Measurements from ENCODE around the gene MUC5AC.

MUC5AC gene

DNA sequence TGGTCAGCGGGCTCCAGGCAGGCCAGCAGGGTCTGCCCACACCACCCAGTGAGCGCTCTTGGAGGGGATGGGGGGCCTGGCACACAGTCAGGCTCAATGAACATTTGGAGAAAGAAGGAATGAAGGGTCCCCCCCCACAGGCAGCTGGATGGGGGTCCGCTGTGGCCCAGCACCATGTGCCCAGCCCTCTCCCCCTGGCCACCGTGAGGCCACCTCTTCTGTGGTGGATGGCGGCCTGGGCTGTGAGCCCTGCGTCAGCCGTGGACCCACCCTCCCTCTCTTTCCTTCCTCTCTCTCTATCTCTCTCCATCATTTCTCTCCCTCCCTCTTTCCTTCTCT is 35.1 kb upstream of the MUC5AC start:
- no peak for DNase-seq

DNA sequence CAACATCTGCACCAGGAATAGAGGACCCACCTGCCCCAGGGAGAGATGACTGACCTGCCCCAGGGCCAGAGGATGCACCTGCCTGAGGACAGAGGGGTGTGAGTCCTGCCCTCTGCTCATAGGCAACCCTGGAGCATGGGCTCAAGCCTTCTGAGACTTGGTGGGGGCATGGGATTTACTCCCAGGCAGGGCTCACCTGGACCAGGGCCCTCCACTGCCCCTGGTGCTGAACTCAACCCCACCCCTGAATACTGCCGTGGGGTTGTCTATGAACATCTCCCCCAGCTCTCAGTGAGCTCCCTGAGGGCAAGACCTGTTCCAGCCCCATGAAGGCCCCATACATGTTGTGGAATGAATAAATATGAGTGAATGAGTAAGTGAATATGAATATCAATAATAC is 33.8 kb upstream of the MUC5AC start:
- no peak for DNase-seq

DNA sequence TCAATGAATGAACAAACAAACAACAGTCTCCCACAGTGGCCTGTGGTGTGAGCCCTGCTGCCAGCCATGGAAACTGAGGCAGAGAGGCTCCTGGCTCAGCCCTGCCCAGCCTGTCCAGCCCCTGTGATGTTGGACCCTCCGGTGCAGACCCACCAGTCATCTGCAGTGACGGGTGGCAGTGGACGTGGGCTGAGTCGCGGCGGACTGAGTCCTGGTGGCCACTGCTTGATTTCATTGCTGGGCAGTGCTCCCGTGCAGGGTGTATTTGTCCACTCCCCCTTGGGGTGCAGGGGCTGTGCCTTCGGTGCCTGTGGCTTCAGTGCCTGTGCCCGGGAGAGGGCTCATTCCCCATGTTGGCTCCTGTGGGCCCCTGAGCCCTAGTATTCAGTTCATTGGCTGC is 31.9 kb upstream of the MUC5AC start:
- no peak for DNase-seq

DNA sequence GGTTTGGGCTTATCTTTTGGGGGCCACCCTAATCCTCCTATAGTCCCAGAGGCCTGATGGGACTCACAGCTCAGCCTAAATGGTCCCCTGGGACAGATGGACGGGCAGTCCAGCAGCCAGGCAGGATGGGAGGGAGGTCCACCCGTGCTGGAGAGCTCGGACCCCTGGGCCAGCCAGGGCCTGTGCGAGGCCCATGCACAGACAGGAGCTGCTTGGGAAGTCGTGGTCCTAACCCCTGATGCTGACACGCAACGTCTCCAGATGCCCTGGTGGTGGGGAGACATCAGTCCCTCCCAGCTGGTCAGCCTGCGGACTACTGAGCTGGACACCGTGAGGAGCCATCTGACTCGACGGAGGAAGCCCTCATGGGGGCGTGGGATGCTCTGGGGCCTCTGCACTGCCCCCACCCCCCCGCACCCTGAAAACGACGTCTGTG is 31.2 kb upstream of the MUC5AC start:
- DNase-seq = no peak

DNA sequence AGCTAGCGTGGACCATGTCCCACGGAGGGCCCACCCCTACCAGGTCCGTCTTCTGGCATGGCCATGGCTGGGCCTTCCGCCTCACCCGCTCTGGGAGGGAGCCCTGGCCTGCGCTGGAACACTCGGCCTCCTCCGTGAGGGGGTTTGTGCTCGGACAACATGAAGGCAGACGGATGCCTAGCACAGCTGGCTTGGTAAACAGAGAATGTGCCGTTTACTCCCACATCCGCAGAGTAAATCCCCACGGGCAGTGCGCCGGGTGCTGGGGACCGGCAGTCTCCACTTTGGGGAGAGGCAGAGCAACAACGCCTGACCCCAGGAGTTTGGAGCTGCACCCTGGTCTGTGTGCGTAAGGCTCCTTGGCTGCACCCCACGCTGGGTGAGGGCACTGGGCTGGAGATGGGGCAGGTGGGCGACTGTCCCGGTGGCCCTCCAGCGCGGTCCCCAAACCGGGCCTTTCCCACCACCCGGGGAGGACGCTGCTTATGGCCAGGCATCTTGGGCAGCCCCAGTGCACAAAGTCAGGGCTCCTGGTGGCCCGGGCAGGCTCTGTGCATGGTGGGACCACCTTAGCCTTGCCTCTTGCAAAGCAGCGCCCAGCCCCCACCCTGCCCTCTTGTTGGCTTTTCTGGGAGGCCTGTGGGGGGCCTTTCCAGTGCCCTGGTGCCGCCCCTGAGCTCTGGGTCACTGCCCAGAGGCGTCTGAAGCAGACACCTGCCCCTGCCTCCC is 30.7 kb upstream of the MUC5AC start:
- no peak for DNase-seq

DNA sequence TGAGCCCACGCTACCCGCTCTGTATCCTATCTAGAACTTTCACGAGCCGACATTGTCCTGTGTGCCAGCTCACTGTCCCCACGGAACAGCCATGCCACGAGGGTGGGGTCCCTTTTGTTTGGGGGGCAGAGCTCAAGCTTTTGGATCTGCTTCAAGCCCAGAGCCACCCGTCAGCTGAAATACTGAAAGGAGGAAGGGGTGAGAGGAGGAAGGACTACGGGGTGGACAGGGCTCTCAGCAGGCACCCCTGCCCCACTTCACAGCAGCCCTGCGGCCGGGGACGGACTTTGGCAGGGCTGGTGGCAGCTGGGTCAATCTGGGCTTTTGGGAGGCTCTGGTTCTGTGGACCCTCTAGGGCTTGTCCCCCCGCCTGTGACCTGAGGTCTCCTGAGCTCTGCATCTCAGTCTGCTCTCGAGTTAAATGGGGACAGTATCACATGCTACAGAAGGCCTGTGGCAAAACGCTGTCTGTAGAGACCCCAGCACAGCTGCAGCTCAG is 30.0 kb upstream of the MUC5AC start:
- no peak for DNase-seq

DNA sequence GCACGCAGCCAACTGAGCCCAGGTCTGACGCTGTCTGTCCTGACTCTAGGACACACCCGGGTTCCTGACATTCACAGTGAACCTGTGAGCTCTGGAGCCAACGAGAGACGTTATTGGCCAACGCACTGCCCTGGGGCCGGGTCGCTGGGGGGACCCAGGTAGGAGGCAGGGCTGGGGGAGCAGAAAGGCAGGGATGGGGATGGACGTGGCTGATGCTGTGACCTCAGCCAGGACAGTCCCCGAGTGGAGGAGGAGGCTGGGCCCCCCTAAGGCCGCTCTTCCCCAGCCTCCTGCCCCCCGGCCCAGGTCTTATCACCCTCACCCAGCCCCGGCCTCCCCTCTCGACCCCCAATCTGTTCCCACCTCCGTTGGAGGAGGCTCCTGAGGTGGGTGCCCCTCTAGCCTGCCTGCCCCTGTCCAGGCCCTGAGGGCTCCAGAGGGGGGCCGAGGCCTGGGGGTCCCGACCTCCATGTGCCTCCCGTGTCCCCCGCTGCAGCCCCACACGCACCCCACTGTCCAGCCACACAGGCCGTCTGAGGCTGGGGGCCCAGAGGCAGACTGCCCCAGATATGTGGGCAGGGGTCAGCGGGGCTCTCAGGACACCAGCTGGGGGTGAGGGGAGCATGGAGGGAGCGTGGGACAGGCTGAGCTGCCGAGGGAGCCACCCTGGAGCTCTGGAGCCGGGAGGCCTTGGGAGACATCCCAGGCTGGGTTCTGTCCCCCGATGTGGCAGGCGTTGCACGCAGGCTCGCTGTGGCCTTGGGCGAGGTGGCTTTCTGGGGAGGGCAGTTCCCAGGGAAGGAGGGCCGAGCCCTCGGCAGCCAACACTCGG is 29.2 kb upstream of the MUC5AC start:
- no peak for DNase-seq

DNA sequence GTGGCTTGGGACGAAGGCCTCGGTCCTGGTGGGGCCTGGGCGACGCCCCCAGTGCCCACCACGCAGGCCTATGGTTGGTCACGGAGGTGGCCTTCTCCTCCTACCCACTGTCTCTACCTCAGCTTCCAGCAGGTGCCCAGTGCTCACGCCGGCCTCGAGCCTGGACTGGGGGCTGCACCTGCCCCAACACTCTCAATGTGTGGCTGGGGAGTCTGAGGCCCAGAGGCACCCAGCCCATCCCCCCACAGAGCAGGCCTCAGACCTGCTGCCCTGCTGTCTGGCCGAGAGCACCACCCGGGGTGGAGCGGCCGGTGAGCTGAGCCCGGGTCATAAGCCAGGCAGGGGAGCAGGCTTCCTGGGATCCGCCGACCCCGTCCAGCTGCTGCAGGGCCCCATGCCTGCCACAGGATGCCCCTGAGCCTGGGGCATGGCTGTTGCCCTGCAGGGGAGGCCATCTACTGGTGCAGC is 28.6 kb upstream of the MUC5AC start:
- DNase-seq = no peak

DNA sequence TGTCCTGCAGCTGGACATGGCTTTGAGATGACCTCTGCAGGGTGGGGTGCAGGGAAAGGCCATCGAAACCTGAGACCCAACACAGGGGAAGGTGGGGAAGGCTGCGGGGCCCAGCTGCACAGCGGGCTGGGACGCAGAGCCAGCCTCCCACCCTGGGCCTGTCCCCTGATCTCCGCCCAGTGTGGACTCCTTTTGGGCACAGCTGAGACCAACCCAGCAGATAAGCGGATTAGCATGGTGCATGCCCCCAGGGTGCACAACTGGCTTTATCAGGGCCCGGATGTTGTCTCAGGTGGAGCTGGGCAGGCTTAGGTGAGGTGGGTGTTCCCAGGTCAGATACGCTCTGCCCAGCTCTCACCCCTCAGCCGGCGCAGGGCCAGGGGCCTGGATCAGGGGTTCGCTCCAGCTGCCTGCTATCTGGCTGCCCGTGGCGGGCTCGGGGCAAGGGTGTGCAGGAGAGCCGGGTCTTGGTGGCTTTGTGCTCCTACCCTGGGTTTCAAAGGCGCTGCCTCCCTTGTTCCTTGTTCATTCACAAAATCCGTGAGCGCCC is 28.1 kb upstream of the MUC5AC start:
- DNase-seq = no peak

DNA sequence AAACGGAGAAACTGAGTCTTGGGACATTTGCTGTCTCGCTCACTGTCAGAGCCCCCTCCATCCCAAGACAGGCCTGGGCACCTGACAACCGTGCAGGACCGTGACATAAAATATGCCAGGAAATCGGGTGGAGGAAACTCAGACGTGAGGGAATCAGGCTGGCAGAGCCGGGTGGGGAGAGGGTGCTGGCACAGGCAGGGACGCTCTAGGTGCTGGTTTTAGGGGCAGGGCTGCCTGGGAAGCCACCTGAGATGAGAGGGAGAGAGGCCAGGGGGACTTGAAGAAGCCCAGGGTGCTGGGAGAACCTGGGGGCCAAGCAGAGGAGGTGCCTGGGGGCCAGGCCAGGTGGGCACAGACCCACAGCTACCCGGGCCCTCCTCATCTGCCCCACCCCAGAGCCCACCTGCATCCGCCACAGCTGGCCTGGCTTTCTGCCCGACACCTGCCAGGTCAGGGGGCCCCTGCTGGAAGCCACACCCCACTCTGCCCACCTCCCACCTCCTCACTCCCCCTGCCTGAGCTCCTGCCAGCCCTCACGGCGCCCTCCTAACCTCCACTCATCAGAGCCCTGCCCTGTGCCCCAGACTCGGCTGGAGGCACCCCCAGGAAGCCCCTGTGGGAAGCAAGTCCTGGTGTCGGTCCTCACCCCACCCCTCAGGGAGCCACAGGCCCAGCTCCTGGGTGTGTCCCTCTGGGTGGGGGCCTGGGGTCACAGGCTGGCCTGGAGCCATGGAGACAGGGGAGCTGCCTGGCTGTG is 27.3 kb upstream of the MUC5AC start:
- no peak for DNase-seq

DNA sequence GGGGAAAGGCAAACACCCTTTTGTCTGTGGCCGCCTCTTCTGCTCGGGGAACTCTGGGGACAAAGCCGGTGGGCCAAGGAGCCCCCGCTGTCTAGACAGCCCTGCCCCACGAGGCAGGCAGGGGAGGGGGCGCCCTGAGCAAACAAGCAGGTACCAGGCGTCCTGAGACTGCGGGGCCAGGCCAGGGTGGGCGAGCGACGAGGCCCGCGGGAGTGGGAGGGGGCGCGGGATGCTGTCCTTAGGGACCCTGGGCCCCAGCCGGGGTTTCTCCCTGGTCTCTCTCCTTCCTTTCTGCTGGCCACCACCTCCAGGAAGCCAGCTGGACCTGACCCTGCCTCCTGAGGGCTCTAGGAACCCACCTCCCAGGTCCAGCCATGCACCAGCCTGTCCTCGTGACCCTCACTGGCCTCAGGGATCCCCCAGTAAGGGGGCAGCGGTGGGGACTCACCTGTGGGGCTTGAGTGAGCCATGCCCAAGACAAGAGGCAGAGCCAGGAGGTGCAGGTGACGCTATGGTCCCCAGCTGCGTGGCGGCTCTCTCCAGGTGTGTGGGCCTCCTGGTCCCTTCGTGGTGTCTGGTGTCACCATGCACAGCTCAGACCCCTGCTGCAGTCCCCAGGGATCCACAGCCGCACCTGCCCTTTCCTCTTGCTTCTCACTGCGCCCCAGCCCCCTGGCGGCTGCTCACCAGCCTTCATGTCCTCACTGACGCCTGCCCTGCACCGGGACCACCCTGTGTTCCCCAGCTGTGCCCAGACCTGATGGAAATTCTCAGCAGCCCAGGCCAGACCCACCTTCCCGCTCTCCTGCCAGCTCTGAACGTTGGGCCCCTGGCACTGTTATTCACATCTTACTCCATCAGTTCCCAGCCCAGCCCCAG is 26.5 kb upstream of the MUC5AC start:
- DNase-seq = peak; percentile 72

DNA sequence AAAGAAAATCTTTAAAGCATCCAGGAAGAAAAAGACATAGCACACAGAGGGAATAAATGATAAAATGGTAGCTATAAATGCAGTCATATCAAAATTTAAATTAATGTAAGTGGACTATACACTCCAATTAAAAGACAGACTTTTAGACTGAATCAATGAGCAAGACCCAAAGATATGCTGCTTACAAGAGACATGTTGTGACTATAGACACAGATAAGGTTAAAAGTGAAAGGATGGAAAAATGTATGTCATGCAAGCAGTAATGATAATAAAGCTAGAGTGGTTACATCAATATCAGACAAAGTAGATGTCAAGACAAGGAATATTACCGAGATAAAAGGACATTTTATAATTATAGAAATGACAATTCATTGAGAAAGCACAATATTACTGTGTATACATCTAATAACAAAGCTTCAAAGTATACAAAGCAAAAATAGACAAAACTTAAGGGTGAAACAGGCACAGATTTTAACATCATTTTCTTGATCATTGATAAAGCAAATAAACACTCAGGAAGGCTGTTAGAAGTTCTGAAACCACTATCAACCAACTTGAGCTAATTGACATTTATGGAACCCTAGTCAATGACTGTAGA is 22.8 kb upstream of the MUC5AC start:
- no peak for DNase-seq

DNA sequence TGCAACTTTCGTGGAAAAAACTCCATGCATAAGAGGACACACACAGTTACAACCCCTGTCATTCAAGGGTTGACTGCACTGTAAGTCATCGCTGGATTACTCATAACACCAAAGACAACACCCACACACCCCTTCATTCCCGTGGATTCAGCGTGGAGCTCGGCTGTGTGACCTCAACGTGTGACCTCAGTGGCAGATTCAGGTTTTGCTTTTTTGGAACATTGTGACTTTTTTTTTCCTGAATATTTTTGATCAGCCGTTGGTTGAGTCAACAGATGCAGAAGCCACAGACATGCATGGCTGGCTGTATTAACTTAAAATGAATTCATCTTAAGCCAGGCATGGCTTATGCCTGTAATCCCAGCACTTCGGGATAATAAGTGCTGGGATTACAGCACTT is 19.7 kb upstream of the MUC5AC start:
- DNase-seq = no peak

DNA sequence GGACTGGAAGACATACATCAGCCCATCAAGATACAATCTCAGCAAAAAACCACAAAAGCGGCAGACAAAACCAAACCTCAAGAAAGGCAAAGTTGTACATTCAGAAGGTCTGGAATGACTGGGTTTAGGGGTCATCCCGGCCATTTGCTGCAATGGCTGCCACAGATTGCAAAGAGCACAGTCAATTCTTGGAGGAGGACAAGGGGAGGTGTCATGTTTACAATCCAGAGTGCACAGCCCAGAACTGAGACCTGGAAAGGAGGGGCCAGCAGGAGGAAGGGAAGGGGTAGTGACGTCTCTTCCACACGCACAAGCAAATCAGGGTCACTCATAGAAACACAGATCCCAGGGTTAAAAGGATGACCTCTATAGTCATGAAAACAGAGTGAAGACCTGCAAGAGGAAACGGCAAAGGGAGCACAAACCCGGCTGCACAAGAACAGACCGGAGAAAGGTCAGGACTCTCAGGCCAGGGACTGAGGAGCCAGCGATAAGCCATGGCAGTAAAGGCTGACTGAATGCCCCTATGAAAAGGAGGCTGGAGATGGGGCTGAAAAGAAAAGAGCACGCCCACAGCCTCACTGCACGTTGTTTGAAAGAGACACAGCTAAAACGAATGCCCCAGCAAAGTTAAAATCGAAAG is 18.2 kb upstream of the MUC5AC start:
- no peak for DNase-seq

DNA sequence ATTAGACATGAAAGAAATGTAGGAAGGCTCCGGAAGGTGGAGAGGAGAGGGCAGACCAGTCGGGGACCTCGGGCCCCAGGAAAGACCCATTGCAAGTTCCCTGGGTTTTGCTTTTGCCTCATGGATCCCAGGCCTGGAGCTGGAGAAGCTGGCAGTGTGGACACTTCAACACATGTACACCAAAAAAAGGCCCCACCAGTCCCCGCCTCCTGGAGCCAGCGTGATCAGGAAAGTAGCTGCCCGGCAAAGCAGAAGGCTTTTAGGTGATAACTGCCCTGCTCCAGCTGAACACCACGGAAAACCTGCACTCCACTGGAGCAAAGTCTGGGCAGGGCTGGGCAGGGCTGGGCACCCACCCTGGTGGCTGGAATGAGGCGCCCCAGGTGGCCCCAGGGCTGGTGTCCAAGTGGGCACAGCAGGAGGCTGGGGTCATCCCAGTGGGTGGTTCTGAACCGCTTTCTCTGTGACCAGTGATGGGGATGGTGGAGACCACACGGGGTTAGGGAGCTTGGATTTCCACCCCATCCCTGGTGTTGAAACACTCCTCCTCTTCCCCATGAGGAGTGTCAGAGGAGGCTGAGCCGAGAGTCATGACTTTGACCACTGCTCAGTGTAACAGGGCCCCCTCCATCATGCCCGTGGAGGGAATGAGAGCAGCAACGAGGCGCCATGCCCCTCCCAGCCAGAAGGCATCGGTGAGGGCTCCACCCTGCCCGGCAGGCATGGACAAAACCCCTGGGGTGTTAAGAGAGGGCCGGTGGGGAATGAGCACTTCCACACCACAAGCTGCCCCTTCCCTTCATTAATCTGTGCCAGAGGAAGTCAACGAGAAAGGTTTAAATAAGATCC is 16.9 kb upstream of the MUC5AC start:
- DNase-seq = no peak

DNA sequence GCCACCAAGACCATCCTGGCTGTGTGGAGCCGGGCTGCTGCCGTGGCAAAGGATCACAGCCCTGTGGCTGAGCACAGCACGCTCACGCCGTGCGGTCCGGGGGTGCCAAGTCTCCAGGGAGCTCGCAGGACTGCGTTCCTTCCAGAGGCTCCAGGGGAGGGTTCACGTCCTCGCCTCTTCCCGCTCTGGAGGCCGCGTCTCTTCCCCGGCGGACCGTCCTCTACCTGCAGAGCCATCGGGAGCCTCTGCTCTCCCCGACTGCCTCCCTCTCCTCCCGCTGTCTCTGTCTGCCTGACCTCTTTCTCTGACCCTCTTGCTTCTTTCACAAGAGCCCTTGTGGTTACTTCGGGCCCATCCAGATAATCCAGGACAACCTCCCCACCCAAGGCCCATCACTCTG is 11.4 kb upstream of the MUC5AC start:
- DNase-seq = no peak

DNA sequence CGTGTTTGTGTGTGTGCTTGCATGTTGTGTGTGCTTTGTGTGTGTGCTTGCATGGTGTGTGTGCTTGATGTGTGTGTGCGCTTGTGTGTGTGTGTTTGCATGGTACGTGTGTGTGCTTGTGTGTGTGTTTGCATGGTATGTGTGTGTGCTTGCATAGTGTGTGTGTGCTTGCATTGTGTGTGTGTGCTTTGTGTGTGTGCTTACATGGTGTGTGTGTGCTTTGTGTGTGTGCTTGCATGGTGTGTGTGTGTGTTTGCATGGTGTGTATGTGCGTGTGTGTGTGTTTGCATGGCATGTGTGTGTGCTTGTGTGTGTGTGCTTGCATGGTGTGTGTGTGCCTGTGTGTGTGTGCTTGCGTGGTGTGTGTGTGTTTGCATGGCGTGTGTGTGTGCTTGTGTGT is 10.0 kb upstream of the MUC5AC start:
- DNase-seq = no peak

DNA sequence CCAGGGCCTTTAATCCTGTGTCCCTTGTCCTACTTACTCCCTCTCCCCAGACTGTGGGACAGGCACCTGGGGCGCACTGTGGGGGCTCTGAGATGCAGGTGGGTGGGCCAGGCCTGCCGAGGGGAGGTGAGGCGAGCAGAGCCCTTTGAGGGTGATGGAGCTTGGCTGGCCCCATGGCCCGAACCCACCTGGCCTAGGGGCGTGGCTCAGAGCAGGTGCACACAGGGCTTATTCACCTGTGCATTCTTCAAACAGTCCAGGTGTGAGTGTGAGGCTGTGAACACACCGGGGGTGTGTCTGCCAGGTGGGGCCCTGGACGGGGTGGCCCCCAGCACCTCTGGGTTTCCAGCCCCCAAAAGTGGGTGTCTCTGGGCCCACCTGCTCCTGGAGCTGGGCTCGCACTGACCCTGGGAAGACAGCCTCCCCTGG is 9.0 kb upstream of the MUC5AC start:
- no peak for DNase-seq

DNA sequence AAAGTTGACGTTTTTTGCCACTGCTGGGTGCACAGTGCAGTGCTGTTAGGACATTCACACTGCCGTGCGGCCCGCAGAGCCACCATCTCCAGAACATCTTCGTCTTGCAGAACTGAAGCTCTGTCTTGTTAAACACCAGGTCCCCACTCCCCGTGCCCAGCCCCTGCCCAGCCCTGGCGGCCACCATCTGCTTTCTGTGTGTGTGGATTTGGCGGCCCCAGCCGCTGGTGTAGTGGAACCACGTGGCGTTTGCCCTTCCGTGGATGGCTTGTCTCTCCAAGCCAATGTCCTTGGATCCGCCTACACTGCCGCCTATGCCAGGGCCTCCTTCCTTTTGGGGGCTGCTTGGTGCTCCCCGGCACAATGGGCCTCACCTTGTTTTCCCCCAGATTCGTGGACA is 8.2 kb upstream of the MUC5AC start:
- no peak for DNase-seq

DNA sequence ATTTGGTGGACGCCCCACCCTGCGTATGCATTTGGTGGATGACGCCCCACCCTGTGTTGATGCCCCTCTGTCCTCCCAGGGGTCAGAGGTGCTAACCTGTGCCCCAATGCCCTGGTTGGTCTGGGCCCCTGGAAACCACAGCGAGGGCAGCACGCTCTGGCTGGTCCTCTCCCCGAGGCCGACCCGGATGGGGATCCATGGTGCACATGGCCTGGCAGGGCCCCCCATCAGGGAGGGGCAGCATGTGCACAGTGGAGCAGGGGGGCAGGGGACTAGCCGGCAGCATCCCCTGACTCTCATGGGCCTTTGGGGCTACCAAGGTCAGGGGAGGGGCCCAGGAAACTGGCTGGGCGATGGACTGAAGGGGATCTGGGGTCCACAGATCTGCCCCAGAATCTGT is 7.6 kb upstream of the MUC5AC start:
- no peak for DNase-seq
